RWPE1 (cell line): ENCODE measurements around the gene GAB2.

Experiments used
- CTCF ChIA-PET: fragments of 350-600 bp; sonication (Branson Sonifier 250); formaldehyde crosslinking; extraction: SDS; loops from one replicate; lab custom pipeline; 2021; lab: Yijun Ruan, JAX
- POLR2A ChIA-PET: fragments of 400-600 bp; formaldehyde crosslinking; extraction: SDS; loops from one replicate; lab custom pipeline; 2020; ENCODE audit warnings: antibody characterized with exemption; ENCODE audit not compliant: low non-redundant PET; lab: Yijun Ruan, JAX
- DNase-seq: peaks from one replicate; pipeline ENCODE4 v3.0.0; 2012; ENCODE audit warnings: low spot score
- H3K27ac ChIP-seq: fragments of 450-650 bp; 2 replicates; pipeline ENCODE4 v1.5.1; 2017
- CTCF ChIP-seq: fragments of 450-650 bp; conservative IDR thresholded peaks from 2 replicates; pipeline ENCODE4 v1.5.1; 2017; ENCODE audit warnings: low read depth, mild to moderate bottlenecking

The GAB2 gene

GRCh38 chr11:78457448-78457847 is 39.8 kb upstream of the GAB2 start:
- DNase-seq, result no peak
- no peak overlapping the region for H3K27ac ChIP-seq
- TF ChIP-seq CTCF, result no peak
- CTCF ChIA-PET, result no interaction called here
- POLR2A ChIA-PET, result no interaction called here

- no peak for TF ChIP-seq CTCF
- no peak overlapping the region for H3K27ac ChIP-seq
- no peak for DNase-seq
- ChIA-PET CTCF (no interaction called here), POLR2A (no interaction called here)
Measured at GRCh38 chr11:78453140-78453935, 35.7 kb upstream of the GAB2 start.

GRCh38 chr11:78451371-78452150 is 33.9 kb upstream of the GAB2 start:
- DNase-seq, result no peak
- ChIA-PET CTCF (interaction anchor here (0.5 kb wide), 1 partner anchor 8 kb away, joined by 4 read pairs; no protein-coding TSS in a partner anchor), POLR2A (no interaction called here)
- no peak for TF ChIP-seq CTCF
- no peak overlapping the region for H3K27ac ChIP-seq

GRCh38 chr11:78450866-78451265 is 33.2 kb upstream of the GAB2 start:
- ChIA-PET POLR2A (no interaction called here), CTCF (no interaction called here)
- no peak overlapping the region for H3K27ac ChIP-seq
- no peak for TF ChIP-seq CTCF
- DNase-seq, result no peak

- POLR2A ChIA-PET, result no interaction called here
- TF ChIP-seq CTCF, result no peak
- no peak overlapping the region for H3K27ac ChIP-seq
- DNase-seq, result no peak
- CTCF ChIA-PET, result no interaction called here
Measured at GRCh38 chr11:78449866-78450265, 32.2 kb upstream of the GAB2 start.

GRCh38 chr11:78446210-78446609 is 28.6 kb upstream of the GAB2 start:
- H3K27ac ChIP-seq, result no peak overlapping the region
- DNase-seq, result no peak
- TF ChIP-seq CTCF, result no peak
- POLR2A ChIA-PET, result no interaction called here
- CTCF ChIA-PET, result no interaction called here
